Measurements from ENCODE around the gene ARHGAP20.
A peak's percentile ranks its signal among the peaks of the same experiment; 100 is the strongest.

ARHGAP20 gene, protein sequence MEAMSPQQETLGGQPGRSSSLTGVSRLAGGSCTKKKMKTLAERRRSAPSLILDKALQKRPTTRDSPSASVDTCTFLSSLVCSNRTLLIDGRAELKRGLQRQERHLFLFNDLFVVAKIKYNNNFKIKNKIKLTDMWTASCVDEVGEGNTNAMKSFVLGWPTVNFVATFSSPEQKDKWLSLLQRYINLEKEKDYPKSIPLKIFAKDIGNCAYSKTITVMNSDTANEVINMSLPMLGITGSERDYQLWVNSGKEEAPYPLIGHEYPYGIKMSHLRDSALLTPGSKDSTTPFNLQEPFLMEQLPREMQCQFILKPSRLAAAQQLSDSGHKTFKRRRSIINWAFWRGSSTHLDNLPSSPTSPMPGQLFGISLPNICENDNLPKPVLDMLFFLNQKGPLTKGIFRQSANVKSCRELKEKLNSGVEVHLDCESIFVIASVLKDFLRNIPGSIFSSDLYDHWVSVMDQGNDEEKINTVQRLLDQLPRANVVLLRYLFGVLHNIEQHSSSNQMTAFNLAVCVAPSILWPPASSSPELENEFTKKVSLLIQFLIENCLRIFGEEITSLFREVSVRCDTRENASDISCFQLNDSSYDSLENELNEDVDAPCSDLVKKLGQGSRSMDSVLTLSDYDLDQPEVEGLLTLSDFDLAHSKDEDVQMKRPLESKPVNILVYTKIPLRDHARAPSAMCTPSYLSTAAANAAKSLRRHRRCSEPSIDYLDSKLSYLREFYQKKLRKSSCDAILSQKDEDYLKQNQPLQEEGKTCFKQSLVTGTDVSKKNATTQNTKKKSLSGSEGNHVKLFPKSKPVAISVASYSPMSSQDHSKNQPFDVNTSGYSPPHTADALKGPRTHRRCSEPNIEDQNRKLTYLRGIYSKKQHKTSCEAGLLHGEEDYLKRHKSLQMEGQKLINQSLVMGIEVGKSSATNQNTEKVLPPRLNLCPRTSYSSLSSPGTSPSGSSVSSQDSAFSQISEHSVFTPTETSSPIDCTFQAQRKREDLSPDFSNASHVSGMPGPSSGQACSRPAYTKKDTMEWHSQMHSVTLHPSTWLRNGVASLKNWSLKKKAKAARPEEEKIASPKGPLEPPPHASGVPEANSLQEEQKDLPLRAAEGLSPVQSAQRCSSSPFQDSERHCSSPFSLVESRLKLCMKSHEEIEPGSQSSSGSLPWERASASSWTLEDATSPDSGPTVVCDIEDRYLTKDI

DNA sequence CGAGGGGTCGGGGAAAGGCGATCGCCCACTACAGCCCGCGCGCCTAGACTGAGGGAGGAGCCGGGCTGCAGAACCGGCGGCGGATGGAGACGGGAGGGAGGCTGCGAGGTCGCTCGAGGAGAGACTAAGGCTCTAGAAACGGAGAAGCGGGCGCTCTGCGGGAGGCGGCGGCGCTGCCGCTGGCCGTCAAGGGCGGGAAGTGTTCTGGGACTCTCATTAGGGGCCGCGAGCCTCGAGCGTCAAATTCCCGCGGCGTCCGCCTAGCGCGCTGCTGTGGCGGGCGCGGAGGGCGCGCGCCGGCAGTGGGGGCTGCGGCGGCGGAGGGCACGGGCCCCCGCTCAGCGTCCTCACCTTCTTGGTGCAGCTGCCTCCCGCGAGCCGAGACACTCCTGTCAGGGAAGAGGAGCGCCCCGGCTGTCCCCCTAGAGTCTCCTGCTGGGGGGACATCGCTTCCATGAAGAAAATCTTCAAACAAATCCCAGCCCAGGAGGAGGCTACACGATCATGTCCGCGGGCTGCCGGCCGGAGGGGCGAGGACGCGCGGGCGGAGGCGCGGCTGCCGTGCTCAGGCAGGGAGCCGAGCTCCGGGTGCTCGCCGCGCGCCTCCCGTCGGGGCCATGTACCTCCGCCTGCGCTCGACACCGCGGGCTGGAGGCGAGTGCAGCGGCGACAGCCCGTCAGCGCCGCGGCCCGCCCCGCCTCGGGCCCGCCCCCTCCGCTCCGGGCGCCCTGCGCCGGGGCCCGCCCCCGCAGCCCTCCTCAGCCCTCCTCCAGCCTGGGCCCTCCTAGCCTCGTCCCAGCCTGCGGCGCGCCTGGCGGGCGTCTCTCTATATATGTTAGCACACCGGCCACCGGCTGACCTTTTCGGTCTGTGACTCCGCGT is at the start of gene ARHGAP20:
ARHGAP20 (minus strand) TSS at position 662 of the 883 bp plus-strand sequence; CDS start at position 456, 206 bp downstream.
- peak; percentile 52 for DNase-seq

DNA sequence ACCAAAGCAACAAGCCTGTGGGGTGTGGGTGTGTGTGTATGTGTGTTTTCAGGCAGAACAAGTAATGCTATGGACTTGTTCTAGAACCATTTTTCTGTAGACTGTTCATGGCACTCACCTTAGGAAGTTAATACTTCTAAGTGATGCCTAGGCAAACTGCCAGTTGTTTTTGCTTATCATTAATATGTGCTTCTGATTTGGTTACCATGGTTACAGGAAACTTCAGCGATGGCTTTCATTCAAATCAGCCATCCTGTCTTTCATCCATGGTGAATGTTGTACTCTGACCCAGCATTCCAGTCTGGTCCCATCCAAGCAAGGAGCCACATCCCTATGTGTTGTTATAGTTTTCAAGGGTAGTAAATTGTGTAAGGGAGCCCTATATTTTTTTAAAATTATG is 49.8 kb upstream of the ARHGAP20 start:
- DNase-seq: no peak

DNA sequence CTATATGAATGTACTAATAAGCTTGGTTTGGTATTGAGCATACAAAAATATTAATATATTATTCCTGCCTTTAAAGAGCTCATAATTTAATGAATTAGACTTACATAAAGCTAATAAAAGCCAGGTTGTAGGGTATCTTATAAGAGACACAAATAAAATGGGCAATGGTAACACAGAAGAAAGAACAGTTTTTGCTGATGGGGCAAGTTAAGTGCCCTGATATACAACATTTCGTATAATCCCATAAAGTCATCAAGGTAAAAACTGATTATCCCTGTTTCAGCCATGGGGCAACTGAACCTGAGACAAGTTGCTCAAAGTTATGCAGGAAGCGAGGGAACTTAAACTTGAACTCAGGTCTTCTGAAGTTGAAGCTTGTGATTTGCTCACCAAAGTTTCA is 48.9 kb upstream of the ARHGAP20 start:
- DNase-seq: no peak

DNA sequence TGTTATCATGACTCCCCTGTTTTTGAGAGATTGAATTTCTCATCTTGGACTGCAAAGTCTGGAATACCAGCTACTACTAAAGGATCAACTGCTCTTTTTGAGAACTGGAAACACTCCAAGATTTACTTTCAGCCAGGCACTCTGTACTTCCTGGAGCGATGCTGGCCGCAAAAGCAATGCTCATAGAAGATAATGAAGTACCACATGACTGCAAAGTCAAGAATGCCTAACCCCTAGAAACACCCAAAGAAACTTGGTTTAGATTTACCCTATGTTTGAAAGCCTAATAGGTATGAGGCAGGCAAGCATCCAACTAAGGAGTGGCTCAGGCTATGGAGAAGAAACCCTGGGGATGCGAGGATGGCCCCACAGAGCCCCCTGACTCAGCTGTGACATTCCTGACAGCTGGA is 47.7 kb upstream of the ARHGAP20 start:
- peak; percentile 18 for DNase-seq

DNA sequence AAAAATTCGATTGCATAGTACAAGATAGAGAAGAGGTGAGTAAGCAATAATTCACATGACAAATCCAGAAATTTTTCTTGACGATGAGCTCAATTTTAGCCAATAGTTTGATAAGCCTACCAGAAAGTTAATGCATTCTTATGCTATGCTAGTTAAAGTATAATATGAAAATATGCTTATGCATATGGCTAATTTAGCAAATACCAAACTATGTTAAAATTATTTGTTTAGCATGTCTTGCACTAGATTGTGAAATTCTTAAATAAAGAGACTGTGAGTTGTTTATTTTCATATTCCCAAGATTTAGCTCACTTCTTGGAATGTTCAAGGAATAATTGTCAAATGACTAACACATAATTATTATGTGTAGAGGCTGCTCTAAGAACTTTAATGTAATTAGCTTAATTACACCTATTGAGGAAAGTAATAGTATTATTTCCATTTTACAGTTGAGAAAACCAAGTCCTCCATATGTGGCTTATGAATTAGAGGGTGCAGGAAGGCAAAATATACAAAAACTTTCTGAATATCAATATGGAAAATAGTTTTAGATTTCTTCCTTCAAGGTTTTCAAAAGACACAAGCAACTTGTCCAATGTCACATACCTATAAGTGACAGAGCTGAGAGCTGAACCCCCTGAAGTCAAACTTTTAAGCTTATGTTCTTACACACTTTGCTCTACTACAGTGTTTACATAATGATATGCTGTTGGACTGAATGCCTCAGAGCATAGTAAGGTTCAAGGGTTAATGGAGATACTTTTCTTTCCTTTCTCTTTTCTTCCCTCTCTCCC is 45.9 kb upstream of the ARHGAP20 start:
- no peak for DNase-seq

DNA sequence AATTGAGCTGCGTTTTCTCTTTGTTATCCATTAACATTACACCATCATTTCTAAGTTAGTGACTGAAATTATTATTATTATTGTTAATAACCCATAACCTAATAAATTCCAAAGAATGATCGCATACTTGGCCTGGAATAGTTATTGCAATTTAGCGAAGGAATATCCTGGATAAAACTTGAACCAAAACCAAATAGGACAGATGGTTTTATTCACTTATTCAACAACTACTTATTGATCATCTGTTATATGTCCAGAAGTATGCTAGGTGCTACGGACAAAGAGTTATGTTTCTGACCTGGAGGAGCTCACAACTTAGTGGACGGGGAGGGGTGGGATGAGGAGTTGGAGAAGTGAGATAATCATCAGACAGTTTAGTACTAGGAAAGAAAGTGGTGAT is 44.8 kb upstream of the ARHGAP20 start:
- no peak for DNase-seq

DNA sequence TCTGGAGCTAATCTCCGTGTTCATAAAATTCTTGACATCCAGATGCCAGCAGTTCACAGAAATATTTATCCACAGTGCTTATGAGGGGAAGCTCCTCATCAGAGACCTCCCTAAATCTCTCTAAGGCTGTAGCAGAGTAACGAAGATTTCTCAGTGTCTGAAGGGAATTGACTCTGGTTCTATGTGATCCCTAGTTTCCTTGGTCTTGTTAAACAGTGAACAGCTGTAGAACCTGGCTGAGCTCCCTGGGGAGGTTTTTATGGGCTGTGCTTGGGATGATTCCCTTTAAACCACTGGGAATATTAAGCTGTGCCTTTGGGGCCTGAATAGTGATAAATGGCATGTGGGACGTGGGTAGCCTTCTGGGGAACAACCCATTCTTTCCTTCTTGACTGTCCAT is 43.7 kb upstream of the ARHGAP20 start:
- no peak for DNase-seq

DNA sequence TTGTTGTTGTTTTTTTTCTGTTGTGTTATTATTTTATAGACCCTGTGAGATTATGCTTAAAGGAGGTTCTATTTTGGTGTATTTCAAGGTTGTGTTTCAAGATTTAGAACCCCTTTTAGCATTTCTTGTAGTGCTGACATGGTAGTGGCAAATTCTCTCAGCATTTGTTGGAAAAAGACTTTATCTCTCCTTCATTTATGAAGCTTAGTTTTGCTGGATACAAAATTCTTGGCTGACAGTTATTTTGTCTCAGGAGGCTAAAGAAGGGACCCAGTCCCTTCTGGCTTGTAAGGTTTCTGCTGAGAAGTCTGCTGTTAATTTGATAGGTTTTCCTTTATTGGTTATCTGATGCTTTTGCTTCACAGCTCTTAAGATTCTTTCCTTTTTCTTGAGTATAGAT is 40.7 kb upstream of the ARHGAP20 start:
- DNase-seq: no peak

DNA sequence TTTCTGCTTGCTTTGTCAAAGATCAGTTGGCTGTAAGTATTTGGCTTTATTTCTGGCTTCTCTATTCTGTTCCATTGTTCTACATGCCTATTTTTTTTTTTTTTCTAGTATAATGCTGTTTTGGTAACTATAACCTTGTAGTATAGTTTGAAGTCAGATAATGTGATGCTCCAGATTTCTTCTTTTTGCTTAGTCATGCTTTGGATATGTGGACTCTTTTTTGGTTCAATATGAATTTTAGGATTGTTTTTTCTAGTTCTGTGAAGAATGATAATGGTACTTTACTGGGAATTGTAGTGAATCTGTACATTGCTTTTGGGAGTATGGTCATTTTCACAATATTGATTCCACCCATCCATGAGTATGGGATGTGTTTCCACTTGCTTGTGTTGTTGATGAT is 37.9 kb upstream of the ARHGAP20 start:
- DNase-seq: no peak

DNA sequence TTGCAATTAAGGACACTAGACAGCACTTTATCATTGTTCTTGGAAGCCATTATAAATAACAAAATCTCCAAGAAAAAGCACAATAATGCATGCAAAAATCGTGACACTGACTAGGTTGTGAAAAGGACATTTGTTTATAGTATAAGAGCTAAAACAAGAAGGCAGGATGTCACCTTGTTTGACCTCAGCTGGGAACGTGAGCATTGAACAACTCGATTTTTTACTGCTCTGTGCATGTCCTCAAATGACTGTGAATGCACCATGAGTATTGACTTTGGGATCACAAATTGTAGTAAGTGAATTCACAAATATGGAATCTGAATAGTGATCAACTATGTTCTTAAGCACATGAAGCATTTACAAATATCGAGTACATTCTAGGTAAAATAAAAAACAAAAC is 35.3 kb upstream of the ARHGAP20 start:
- DNase-seq: no peak

DNA sequence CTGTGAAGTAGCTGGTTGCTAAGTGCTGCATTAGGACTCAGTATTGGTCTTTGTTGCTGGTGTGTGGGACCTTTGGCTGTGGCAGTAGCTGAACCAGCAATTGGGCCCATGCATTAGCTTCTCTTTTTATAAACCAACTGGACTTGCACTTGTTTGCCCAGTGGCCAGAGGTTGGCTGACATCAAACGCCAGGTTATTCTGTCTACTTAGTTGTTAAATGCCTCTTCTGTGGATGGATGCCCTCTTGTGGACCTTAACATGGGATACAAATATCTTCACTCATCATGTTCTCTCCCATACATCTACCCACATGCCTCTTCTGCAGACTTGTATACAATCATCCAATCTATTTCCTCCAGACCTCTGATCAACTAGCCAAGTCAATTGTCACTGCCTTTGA is 26.4 kb upstream of the ARHGAP20 start:
- no peak for DNase-seq

DNA sequence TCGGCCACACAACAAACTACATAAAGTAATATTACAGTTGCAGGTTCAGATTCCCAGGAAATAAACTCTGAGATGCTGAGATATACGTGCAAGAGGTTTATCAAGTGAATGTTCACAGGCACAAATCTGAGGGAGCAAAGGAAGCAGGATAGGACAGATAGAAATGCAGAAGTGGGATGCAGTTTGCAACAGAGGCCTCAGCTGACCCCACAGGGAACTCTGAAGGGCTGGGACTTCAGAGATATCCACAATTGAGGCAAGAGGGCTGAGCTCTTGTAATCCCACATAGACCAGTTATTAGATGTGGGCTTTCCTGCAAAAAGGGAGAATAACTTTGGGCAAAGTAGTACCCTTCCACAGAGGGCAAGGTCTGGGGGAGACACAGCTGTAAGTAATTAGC is 25.4 kb upstream of the ARHGAP20 start:
- no peak for DNase-seq

DNA sequence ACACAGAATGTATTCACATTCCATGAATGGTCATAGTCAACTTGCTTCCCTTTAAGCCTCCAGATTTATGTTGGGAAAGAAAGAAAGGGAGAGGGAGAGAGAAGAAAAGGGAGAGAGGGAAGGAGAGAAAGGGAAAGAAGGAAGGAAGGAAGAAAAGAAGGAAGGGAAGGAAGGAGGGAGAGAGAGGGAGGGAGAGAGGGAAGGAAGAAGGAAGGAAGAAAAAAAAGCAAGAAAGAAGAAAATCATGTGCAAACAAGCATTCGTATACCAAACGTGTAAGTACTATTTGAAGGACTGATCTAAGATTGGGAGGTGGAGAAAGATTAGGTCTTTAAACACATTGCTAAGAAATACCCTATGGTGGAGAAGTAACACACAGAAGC is 23.9 kb upstream of the ARHGAP20 start:
- no peak for DNase-seq

DNA sequence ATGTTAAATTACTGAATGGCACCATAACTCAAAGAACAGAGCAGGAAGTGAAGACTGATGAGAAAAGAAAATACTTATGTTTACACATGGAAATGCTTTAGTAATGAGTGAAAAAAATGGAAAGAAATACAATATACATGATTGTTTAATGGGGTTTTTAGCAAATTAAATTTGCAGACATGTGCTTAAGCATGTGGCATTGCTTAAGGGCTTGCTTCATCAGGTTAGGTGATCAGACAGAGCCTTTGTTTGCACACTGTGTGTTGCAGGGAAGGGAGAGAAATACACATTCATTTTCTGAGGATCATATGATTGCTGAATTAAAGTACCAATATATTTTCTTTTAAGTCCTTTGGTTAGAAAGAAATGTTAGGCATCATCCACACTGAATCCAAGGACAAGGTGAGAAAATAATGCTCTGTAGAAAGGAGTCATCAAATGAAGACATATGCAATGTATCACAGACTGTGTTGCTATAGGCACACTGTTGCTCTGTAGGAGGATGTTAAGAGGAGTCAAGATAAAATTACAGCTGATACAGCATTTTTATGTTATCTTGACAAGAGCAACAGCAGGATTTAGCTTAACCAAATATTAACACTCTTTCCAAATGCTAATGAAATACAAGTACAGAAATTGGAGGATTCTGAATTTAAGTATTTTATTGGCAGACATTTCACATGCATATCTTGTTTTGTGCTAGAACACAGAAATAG is 23.4 kb upstream of the ARHGAP20 start:
- no peak for DNase-seq

DNA sequence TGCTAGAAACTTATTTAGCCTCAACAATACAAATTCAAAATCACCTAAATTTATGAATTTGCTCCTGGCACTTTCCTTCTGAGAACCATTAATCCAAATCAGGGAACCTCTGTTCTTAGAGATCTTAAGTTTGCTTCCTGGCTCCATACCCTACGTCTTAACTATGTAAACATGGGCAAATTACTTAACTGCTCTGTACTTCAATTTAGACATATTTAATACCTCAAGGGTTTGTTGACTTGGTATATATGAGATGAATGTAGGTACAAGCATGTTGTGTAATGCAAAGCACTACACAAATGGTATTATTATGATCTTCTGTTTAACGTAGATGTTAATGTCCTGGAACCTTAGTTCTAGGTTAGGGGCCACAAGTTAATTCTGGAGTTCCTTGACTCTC is 22.6 kb upstream of the ARHGAP20 start:
- DNase-seq: no peak

DNA sequence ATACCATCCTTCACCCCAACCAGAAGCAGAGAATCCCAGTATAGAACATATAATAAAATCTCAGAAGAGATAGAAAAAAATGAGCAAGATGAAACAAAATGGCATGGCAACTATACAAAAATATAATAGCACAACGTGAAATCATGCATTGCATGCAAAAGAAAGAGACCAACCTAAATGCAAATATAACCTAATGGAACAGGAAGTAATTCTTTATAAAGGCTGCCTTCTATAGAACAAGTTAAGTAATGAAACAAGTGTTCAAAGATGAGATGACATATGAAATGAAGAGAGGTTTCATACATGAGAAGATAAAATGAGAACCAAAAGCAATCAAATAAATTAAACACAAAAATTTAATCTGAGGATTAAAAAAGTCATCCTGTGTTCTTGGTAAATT is 18.5 kb upstream of the ARHGAP20 start:
- DNase-seq: no peak

DNA sequence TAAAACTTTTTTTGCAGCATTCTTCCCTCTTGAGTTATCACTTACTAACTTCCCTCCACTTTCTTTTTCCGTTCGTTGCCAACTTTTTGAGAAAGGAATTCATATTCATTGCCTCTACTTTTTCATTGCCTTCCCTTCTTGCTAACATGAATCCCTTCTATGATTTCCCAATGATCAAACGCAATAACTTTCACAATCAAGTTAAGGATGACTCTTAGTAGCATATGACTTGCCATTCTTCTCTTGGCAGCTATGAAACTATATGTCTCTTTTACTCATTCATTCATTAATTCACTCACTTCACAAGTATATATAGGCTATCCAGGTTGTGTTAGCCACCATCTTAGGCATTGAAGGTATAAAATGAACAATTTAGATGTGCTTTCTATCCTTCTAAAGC is 16.6 kb upstream of the ARHGAP20 start:
- DNase-seq: no peak

DNA sequence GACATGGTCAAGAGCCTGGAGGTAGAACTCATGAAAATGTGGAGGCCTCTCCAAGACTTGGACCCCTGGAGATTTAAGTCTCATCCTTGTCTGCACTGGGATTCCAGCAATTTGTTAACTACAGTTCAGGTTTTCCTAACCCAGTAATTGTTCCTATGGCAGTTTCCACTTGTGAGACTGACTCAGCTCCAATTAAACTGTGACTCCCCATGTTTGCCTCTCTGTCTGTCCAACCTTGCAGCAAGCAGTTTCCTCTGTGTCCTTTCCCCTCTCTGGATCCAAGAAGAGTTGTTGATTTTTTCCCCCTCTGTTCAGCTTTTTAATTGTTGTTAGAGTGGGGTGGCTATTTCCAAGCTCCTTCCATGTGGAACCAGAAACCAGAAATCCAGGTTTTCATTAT is 16.2 kb upstream of the ARHGAP20 start:
- no peak for DNase-seq

DNA sequence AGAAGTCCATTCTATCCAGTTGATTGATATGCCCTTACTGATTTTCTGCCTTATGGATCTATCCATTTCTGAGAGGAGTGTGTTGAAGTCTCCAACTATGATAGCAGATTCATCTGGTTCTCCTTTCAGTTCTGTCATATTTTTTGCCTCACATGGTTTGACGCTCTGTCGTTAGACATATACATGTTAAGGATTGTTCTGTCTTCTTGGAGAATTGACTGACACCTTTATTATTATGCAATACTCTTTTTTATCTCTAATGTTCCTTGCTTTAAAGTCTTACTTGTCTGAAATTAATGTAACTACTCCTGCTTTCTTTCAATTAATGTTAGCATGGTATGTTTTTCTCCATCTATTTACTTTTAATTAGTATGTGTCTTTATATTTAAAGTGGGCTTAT is 12.1 kb upstream of the ARHGAP20 start:
- no peak for DNase-seq

DNA sequence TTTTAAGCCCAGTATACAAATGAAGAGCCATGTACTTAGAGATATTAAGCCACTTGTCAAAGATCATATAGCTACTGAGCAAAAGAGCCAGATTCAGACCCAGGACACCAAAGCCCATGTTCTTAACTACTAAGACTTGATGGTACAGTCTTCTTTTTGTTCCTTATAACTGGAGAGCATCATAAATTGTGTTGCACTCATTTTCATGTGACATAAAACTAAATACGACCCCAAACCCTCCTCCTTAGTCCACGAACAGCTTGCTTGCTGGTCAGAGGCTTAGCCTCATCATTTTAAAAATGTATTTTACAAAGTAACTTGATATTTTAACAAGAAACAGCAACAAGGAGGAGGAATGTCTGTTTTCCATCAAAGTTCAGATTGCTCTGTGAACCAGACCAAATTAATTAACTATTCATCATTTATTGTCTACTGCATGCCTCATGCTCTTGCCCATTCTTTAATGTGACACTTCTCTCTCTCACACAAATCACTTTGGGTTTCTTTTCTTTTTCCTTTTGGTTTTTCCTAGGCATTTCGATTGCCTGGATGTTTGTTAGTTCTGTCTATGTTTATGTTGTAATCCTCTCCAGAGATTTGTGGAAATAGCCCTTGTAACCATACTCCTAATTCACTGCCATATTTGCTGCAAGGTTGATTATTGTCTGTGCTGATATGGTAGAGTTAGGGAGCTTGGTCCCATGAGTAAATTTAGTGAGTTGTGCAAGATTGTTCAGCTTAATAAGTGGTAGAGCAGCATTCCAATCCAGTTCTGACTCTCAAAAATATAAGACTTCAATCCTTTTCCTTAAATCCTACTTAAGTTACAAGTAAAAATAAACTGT is 8.4 kb upstream of the ARHGAP20 start:
- no peak for DNase-seq
